H9 (cell line): ENCODE results near the gene ARPIN. TPM values are rescaled to one million over a fixed set of nuclear protein-coding genes. Genes with fewer than 3 reads are reported as not detected.

Experiments used
- DNase-seq: peaks from one replicate; pipeline ENCODE4 v3.0.0-alpha.2; 2017
- H2AFZ ChIP-seq: one replicate; pipeline ENCODE4 v1.6.1; 2013; ENCODE audit warnings: mild to moderate bottlenecking, low read length, control low read depth, moderate library complexity
- H2AK5ac ChIP-seq: 2 replicates; pipeline ENCODE4 v1.6.1; 2013; ENCODE audit warnings: low read length, control low read depth, mixed read lengths; ENCODE audit not compliant: insufficient read length
- H2BK120ac ChIP-seq: one replicate; pipeline ENCODE4 v1.6.1; 2013; ENCODE audit warnings: low read depth, mild to moderate bottlenecking, low read length, control low read depth, inconsistent platforms; ENCODE audit not compliant: poor library complexity, severe bottlenecking
- H2BK12ac ChIP-seq: 2 replicates; pipeline ENCODE4 v1.6.1; 2013; ENCODE audit warnings: low read length, control low read depth, mixed read lengths, low read depth; ENCODE audit not compliant: insufficient read length
- H2BK15ac ChIP-seq: 2 replicates; pipeline ENCODE4 v1.6.1; 2013; ENCODE audit warnings: low read depth, low read length, control low read depth
- H2BK20ac ChIP-seq: one replicate; pipeline ENCODE4 v1.6.1; 2013; ENCODE audit warnings: low read depth, mild to moderate bottlenecking, low read length, control low read depth, inconsistent platforms; ENCODE audit not compliant: poor library complexity, severe bottlenecking
- H2BK5ac ChIP-seq: 2 replicates; pipeline ENCODE4 v1.6.1; 2013; ENCODE audit warnings: low read length, control low read depth, mixed read lengths; ENCODE audit not compliant: insufficient read length
- H3K14ac ChIP-seq: 2 replicates; pipeline ENCODE4 v1.6.1; 2013; ENCODE audit warnings: low read length, control low read depth; ENCODE audit not compliant: insufficient read depth
- H3K18ac ChIP-seq: 2 replicates; pipeline ENCODE4 v1.6.1; 2013; ENCODE audit warnings: low read depth, mild to moderate bottlenecking, mixed read lengths, low read length, control low read depth; ENCODE audit not compliant: insufficient read length
- H3K23ac ChIP-seq: 2 replicates; pipeline ENCODE4 v1.6.1; 2013; ENCODE audit warnings: low read length, control low read depth, mixed read lengths, low read depth; ENCODE audit not compliant: insufficient read length
- H3K23me2 ChIP-seq: 2 replicates; pipeline ENCODE4 v1.6.1; 2013; ENCODE audit warnings: low read depth, mild to moderate bottlenecking, mixed read lengths, low read length, control low read depth; ENCODE audit not compliant: insufficient read length, poor library complexity, severe bottlenecking
- H3K27ac ChIP-seq: 2 replicates; pipeline ENCODE4 v1.5.1; 2013; ENCODE audit warnings: low read length, control low read depth, mixed read lengths, low read depth; ENCODE audit not compliant: insufficient read length
- H3K27me3 ChIP-seq: 2 replicates; pipeline ENCODE4 v1.6.1; 2013; ENCODE audit warnings: low read length, control low read depth, inconsistent platforms; ENCODE audit not compliant: insufficient read depth
- H3K4ac ChIP-seq: 2 replicates; pipeline ENCODE4 v1.6.1; 2013; ENCODE audit warnings: low read depth, mild to moderate bottlenecking, control low read depth, inconsistent platforms, low read length, moderate library complexity
- H3K4me1 ChIP-seq: 2 replicates; pipeline ENCODE4 v1.6.1; 2013; ENCODE audit warnings: low read length, control low read depth, inconsistent platforms; ENCODE audit not compliant: insufficient read depth
- H3K4me2 ChIP-seq: 2 replicates; pipeline ENCODE4 v1.6.1; 2013; ENCODE audit warnings: low read length, control low read depth, mixed read lengths; ENCODE audit not compliant: insufficient read length, insufficient read depth
- H3K56ac ChIP-seq: 2 replicates; pipeline ENCODE4 v1.6.1; 2013; ENCODE audit warnings: low read depth, mild to moderate bottlenecking, mixed read lengths, low read length, control low read depth; ENCODE audit not compliant: insufficient read length
- H3K79me1 ChIP-seq: 2 replicates; pipeline ENCODE4 v1.6.1; 2013; ENCODE audit warnings: low read depth, mild to moderate bottlenecking, moderate library complexity, low read length, control low read depth, inconsistent platforms; ENCODE audit not compliant: insufficient read depth, poor library complexity, severe bottlenecking
- H3K79me2 ChIP-seq: 2 replicates; pipeline ENCODE4 v1.6.1; 2013; ENCODE audit warnings: low read length, control low read depth, inconsistent platforms; ENCODE audit not compliant: insufficient read depth
- H3K9ac ChIP-seq: 2 replicates; pipeline ENCODE4 v1.6.1; 2013; ENCODE audit warnings: low read length, control low read depth, mixed read lengths; ENCODE audit not compliant: insufficient read length; ENCODE audit errors: extremely low read depth
- H3K9me3 ChIP-seq: one replicate; pipeline ENCODE4 v1.6.1; 2013; ENCODE audit warnings: low read depth, low read length, inconsistent platforms; ENCODE audit not compliant: control insufficient read depth
- H3T11ph ChIP-seq: one replicate; pipeline ENCODE4 v1.6.1; 2013; ENCODE audit warnings: mild to moderate bottlenecking, low read length, control low read depth, inconsistent platforms
- H4K20me1 ChIP-seq: one replicate; pipeline ENCODE4 v1.6.1; 2013; ENCODE audit not compliant: control insufficient read depth, insufficient read length, insufficient read depth
- H4K5ac ChIP-seq: 2 replicates; pipeline ENCODE4 v1.6.1; 2013; ENCODE audit warnings: low read depth, mild to moderate bottlenecking, mixed read lengths, low read length, control low read depth; ENCODE audit not compliant: insufficient read length
- H4K8ac ChIP-seq: replicated peaks from 2 replicates; pipeline ENCODE4 v1.6.1; 2013; ENCODE audit warnings: low read length, control low read depth, mixed read lengths, low read depth; ENCODE audit not compliant: insufficient read length
- H4K91ac ChIP-seq: 2 replicates; pipeline ENCODE4 v1.6.1; 2013; ENCODE audit warnings: low read depth, mild to moderate bottlenecking, moderate library complexity, mixed read lengths, low read length, control low read depth; ENCODE audit not compliant: insufficient read length
- H3K27ac Mint-ChIP-seq, 3 experiments: 2 replicates in 2 of 3; 3 replicates in 1 of 3; pipeline ENCODE4 v1.8.0; 2020 to 2021; ENCODE audit warnings: mixed read lengths in 3 of 3, mild to moderate bottlenecking in 1 of 3, moderate library complexity in 1 of 3
- H3K27me3 Mint-ChIP-seq: 2 replicates; pipeline ENCODE4 v1.8.0; 2021; ENCODE audit warnings: low read depth, mild to moderate bottlenecking, moderate library complexity, mixed read lengths
- H3K36me3 Mint-ChIP-seq, 3 experiments: 2 replicates in 2 of 3; 3 replicates in 1 of 3; pipeline ENCODE4 v1.8.0; 2020 to 2021; ENCODE audit warnings: low read depth in 3 of 3, mixed read lengths in 3 of 3; ENCODE audit not compliant: insufficient read depth in 1 of 3
- H3K4me1 Mint-ChIP-seq, 2 experiments: 2 replicates each; pipeline ENCODE4 v1.8.0; 2020; ENCODE audit warnings: mixed read lengths in 2 of 2
- H3K4me3 Mint-ChIP-seq, 2 experiments: 2 replicates in 1 of 2; 3 replicates in 1 of 2; pipeline ENCODE4 v1.8.0; 2020 to 2021; ENCODE audit warnings: mild to moderate bottlenecking in 2 of 2, mixed read lengths in 2 of 2, moderate library complexity in 1 of 2
- H3K9me3 Mint-ChIP-seq, 2 experiments: 2 replicates in 1 of 2; 3 replicates in 1 of 2; pipeline ENCODE4 v1.8.0; 2020; ENCODE audit warnings: mild to moderate bottlenecking in 2 of 2, mixed read lengths in 2 of 2, moderate library complexity in 1 of 2
- CTCF ChIP-seq: fragments of 200-600 bp; sonication (generic); conservative IDR thresholded peaks from 3 replicates; pipeline ENCODE4 v1.8.0; 2021; ENCODE audit warnings: antibody characterized with exemption, mild to moderate bottlenecking
- WGBS: extraction: QIAGEN DNeasy Blood & Tissue Kit; methylation state at CpG from one replicate; pipeline ENCODE4 v1.1.7; 2013; ENCODE audit warnings: missing lambda C conversion rate, low lambda C conversion rate, mixed read lengths; ENCODE audit not compliant: insufficient read length; ENCODE audit errors: extremely low coverage; 5-methylcytosine and 5-hydroxymethylcytosine counted together
- total RNA-seq: library from RNA; stranded (reverse); gene quantifications from 2 replicates; pipeline ENCODE4 v1.2.1, GENCODE V29; 2021

ARPIN gene
- total RNA-seq, 1 experiment from 2014 or later = 6.4 TPM

GRCh38 chr15:89870688-89871288 is 42.0 kb downstream of the ARPIN start:
- H3K4me3 Mint-ChIP-seq = no peak overlapping the region
- H3K79me1 ChIP-seq = no peaks in the 10 kb centered on the region
- no peak overlapping the region for H4K91ac ChIP-seq
- WGBS = no CpG with 5 or more reads among the region's 4 CpGs
- no peak overlapping the region for H2AK5ac ChIP-seq
- no peaks in the 10 kb centered on the region for H3K9me3 ChIP-seq
- H3K4me1 Mint-ChIP-seq = no peaks in the 10 kb centered on the region; a peak in 1 of 4 replicates
- H2BK12ac ChIP-seq = no peak overlapping the region
- no peak overlapping the region for H3T11ph ChIP-seq
- H3K4me2 ChIP-seq = no peak overlapping the region
- no peak overlapping the region for H3K27ac Mint-ChIP-seq
- H3K27me3 Mint-ChIP-seq = no peaks in the 10 kb centered on the region; the same call in 1 of the 2 replicates
- no peak overlapping the region for H3K4ac ChIP-seq
- H2BK120ac ChIP-seq = no peak overlapping the region
- H3K56ac ChIP-seq = no peak overlapping the region
- no peaks in the 10 kb centered on the region for H3K27me3 ChIP-seq
- no peak overlapping the region for H2BK5ac ChIP-seq
- peaks cover 6 to 7% of the 10 kb centered on the region in 2 experiments for H3K9me3 Mint-ChIP-seq
- no peak overlapping the region for H4K8ac ChIP-seq
- no peaks in the 10 kb centered on the region for H4K20me1 ChIP-seq
- no peak overlapping the region for H3K14ac ChIP-seq
- no peak overlapping the region for H3K18ac ChIP-seq
- no peaks in the 10 kb centered on the region for H3K79me2 ChIP-seq
- TF ChIP-seq CTCF = no peak
- peaks cover 18 to 43% (median 36%) of the 10 kb centered on the region in 3 experiments for H3K36me3 Mint-ChIP-seq
- no peak overlapping the region for H4K5ac ChIP-seq
- no peaks in the 10 kb centered on the region for H3K23me2 ChIP-seq
- H2BK20ac ChIP-seq = no peak overlapping the region
- H3K27ac ChIP-seq = no peak overlapping the region
- H3K9ac ChIP-seq = no peak overlapping the region
- no peak overlapping the region for H2BK15ac ChIP-seq
- DNase-seq = no peak
- H2AFZ ChIP-seq = no peak overlapping the region
- no peaks in the 10 kb centered on the region for H3K4me1 ChIP-seq
- no peak overlapping the region for H3K23ac ChIP-seq
